IMR-90 (cell line): ENCODE measurements around the gene CREG1. TPM values are rescaled to one million over a fixed set of nuclear protein-coding genes. Genes with fewer than 3 reads are reported as not detected.

Experiments used
- ATAC-seq: fragments of 200-7000 bp; cut with Tn5 transposase; 2 replicates; pipeline ENCODE4 v1.9.1; 2020; ENCODE audit warnings: low read depth, mild to moderate bottlenecking, moderate library complexity
- BruUV-seq: library from RNA; stranded (reverse); fragments of 400-500 nt; replicated peaks from 2 replicates; lab custom pipeline; 2021; lab: Mats Ljungman, UMichigan
- CTCF ChIA-PET: fragments of 300-600 bp; formaldehyde crosslinking; extraction: SDS; loops from one replicate; lab custom pipeline; 2021; ENCODE audit warnings: antibody characterized with exemption; lab: Yijun Ruan, JAX
- POLR2A ChIA-PET: fragments of 300-600 bp; sonication (Branson Sonifier 250); formaldehyde crosslinking; loops from one replicate; lab custom pipeline; 2022; ENCODE audit warnings: antibody characterized with exemption; ENCODE audit not compliant: unreplicated experiment; lab: Charles Lee
- DNase-seq: peaks from one replicate; pipeline ENCODE4 v3.0.0; 2013
- H2AFZ ChIP-seq: replicated peaks from 2 replicates; pipeline ENCODE3; 2013; ENCODE audit warnings: low read length, mild to moderate bottlenecking; ENCODE audit not compliant: poor library complexity
- H2AK5ac ChIP-seq: 2 replicates; pipeline ENCODE4 v1.6.1; 2013; ENCODE audit warnings: low read depth, low read length, inconsistent platforms
- H2AK9ac ChIP-seq: replicated peaks from 2 replicates; pipeline ENCODE3; 2013; ENCODE audit warnings: mild to moderate bottlenecking, low read depth, low read length, moderate library complexity; ENCODE audit not compliant: poor library complexity
- H2BK120ac ChIP-seq: 2 replicates; pipeline ENCODE4 v1.6.1; 2013; ENCODE audit warnings: low read depth, low read length, inconsistent platforms
- H2BK15ac ChIP-seq: 3 replicates; pipeline ENCODE4 v1.6.1; 2013; ENCODE audit warnings: low read depth, low read length, inconsistent platforms
- H2BK20ac ChIP-seq: 2 replicates; pipeline ENCODE4 v1.6.1; 2013; ENCODE audit warnings: low read depth, mild to moderate bottlenecking, inconsistent platforms, low read length, moderate library complexity
- H2BK5ac ChIP-seq: 2 replicates; pipeline ENCODE4 v1.6.1; 2013; ENCODE audit warnings: mild to moderate bottlenecking, low read depth, low read length, inconsistent platforms; ENCODE audit not compliant: poor library complexity, severe bottlenecking
- H3K14ac ChIP-seq: replicated peaks from 2 replicates; pipeline ENCODE4 v1.6.1; 2013; ENCODE audit warnings: low read depth, low read length, inconsistent platforms
- H3K18ac ChIP-seq: 2 replicates; pipeline ENCODE4 v1.6.1; 2013; ENCODE audit warnings: low read depth, low read length, control low read depth
- H3K23ac ChIP-seq: 2 replicates; pipeline ENCODE4 v1.6.1; 2013; ENCODE audit warnings: low read depth, low read length, inconsistent platforms
- H3K27ac ChIP-seq: 2 replicates; pipeline ENCODE4 v1.5.1; 2013; ENCODE audit warnings: mild to moderate bottlenecking, control low read depth, low read length; ENCODE audit not compliant: insufficient read depth
- H3K27me3 ChIP-seq: 2 replicates; pipeline ENCODE4 v1.6.1; 2013; ENCODE audit warnings: low read length; ENCODE audit not compliant: control insufficient read depth, insufficient read depth
- H3K36me3 ChIP-seq: 2 replicates; pipeline ENCODE4 v1.6.1; 2013; ENCODE audit warnings: low read length, mixed read lengths; ENCODE audit not compliant: control insufficient read depth, insufficient read depth
- H3K4ac ChIP-seq: 2 replicates; pipeline ENCODE4 v1.6.1; 2013; ENCODE audit warnings: low read depth, low read length, inconsistent platforms
- H3K4me1 ChIP-seq: 2 replicates; pipeline ENCODE4 v1.6.1; 2013; ENCODE audit warnings: low read length, mixed read lengths; ENCODE audit not compliant: control insufficient read depth, insufficient read depth
- H3K4me2 ChIP-seq: 2 replicates; pipeline ENCODE4 v1.6.1; 2013; ENCODE audit warnings: low read depth, mild to moderate bottlenecking, control low read depth, low read length, moderate library complexity
- H3K4me3 ChIP-seq: 2 replicates; pipeline ENCODE4 v1.5.1; 2013; ENCODE audit warnings: low read depth, mild to moderate bottlenecking, control low read depth, low read length, moderate library complexity; ENCODE audit not compliant: insufficient read depth
- H3K56ac ChIP-seq: 2 replicates; pipeline ENCODE4 v1.6.1; 2013; ENCODE audit warnings: low read length, inconsistent platforms; ENCODE audit not compliant: insufficient read depth; ENCODE audit errors: extremely low read depth
- H3K79me1 ChIP-seq, 2 experiments: 2 replicates each; pipeline ENCODE4 v1.6.1; 2013; ENCODE audit warnings: low read length in 2 of 2, inconsistent platforms in 1 of 2, low read depth in 1 of 2
- H3K9ac ChIP-seq: 2 replicates; pipeline ENCODE4 v1.6.1; 2013; ENCODE audit warnings: low read depth, low read length, control low read depth
- H3K9me1 ChIP-seq: 2 replicates; pipeline ENCODE4 v1.6.1; 2013; ENCODE audit warnings: low read length, inconsistent platforms; ENCODE audit not compliant: insufficient read depth
- H3K9me3 ChIP-seq: 2 replicates; pipeline ENCODE4 v1.6.1; 2013; ENCODE audit warnings: low read length; ENCODE audit not compliant: control insufficient read depth, insufficient read depth
- H4K20me1 ChIP-seq: 2 replicates; pipeline ENCODE4 v1.6.1; 2013; ENCODE audit warnings: low read length, inconsistent platforms; ENCODE audit not compliant: insufficient read depth
- H4K5ac ChIP-seq: 2 replicates; pipeline ENCODE4 v1.6.1; 2013; ENCODE audit warnings: mild to moderate bottlenecking, low read depth, low read length, control low read depth
- H4K8ac ChIP-seq, 2 experiments: 2 replicates each; pipeline ENCODE4 v1.6.1; 2013; ENCODE audit warnings: low read depth in 2 of 2, low read length in 2 of 2, control low read depth in 1 of 2, inconsistent platforms in 1 of 2
- H4K91ac ChIP-seq: 2 replicates; pipeline ENCODE4 v1.6.1; 2013; ENCODE audit warnings: low read depth, low read length, inconsistent platforms; ENCODE audit not compliant: insufficient read depth
- BHLHE40 ChIP-seq: fragments of 150-350 bp; IDR thresholded peaks from 2 replicates; pipeline ENCODE4 v1.6.1; 2016; ENCODE audit warnings: mild to moderate bottlenecking, low read depth, low read length
- MAZ ChIP-seq: IDR thresholded peaks from 2 replicates; pipeline ENCODE4 v1.6.1; 2012; ENCODE audit warnings: low read depth, mild to moderate bottlenecking, low read length, improper control_type of control experiment, moderate library complexity, borderline replicate concordance
- MXI1 ChIP-seq: IDR thresholded peaks from 2 replicates; pipeline ENCODE4 v1.6.1; 2012; ENCODE audit warnings: low read depth, mild to moderate bottlenecking, low read length, moderate library complexity, borderline replicate concordance
- WGBS, 2 experiments: methylation state at CpG; one replicate each; pipeline versions ENCODE4 v1.1.5 to v1.1.7; 2013; ENCODE audit warnings: missing lambda C conversion rate in 2 of 2; ENCODE audit not compliant: insufficient read length in 1 of 2; ENCODE audit errors: extremely low coverage in 2 of 2; 5-methylcytosine and 5-hydroxymethylcytosine counted together
- dilution Hi-C: fragments of 300-500 bp; cut with HindIII; formaldehyde crosslinking; loops from one replicate; pipeline ENCODE4 v1.14.3; 2018; ENCODE audit warnings: low sequenced_read_pairs; ENCODE audit not compliant: unreplicated experiment
- in situ Hi-C: fragments of 300-500 bp; cut with MboI; formaldehyde crosslinking; loops from 3 replicates; pipeline ENCODE4 v1.14.3; 2019; ENCODE audit warnings: low sequenced_read_pairs, inconsistent platforms, mixed read lengths
- intact Hi-C: fragments of 100-400 bp; cut with micrococcal nuclease; formaldehyde crosslinking; loops from 2 replicates; pipeline ENCODE4 v1.10.0; 2022
- polyA plus RNA-seq, 3 experiments: library from polyadenylated mRNA; depleted of rRNA; stranded (reverse); fragments of >200 nt; gene quantifications; 2 replicates each; pipeline ENCODE4 v1.2.3, GENCODE V29; 2012; ENCODE audit warnings: low replicate concordance in 1 of 3
- total RNA-seq: library from RNA; depleted of rRNA; stranded (reverse); fragments of >200 nt; gene quantifications from 2 replicates; pipeline ENCODE4 v1.2.3, GENCODE V29; 2012

CREG1 gene
- total and polyA plus RNA-seq, 2 of the 4 experiments (the other 2 are of a cell fraction), result 2.9 to 6.4 TPM

GRCh38 chr1:167502192-167502551, 51.4 kb downstream of the CREG1 start:
- Histone ChIP-seq H2BK20ac (no peak overlapping the region), H3K27me3 (peaks cover 29% of the 10 kb centered on the region), H3K4me1 (no peaks in the 10 kb centered on the region), H3K79me1 (no peaks in the 10 kb centered on the region), H2BK15ac (no peak overlapping the region), H4K8ac (no peak overlapping the region), H3K18ac (no peak overlapping the region), H2AFZ (no peak overlapping the region), H3K4me2 (no peak overlapping the region), H3K9ac (no peak overlapping the region), H4K20me1 (no peaks in the 10 kb centered on the region), H4K91ac (no peak overlapping the region), H2BK120ac (no peak overlapping the region), H3K56ac (no peak overlapping the region), H3K4me3 (no peak overlapping the region), H2BK5ac (no peak overlapping the region), H2AK9ac (no peak overlapping the region), H3K23ac (no peak overlapping the region), H3K9me3 (no peaks in the 10 kb centered on the region), H3K9me1 (no peaks in the 10 kb centered on the region), H3K27ac (no peak overlapping the region), H3K14ac (no peak overlapping the region), H3K36me3 (no peaks in the 10 kb centered on the region), H3K4ac (no peak overlapping the region), H2AK5ac (no peak overlapping the region), H4K5ac (no peak overlapping the region)
- ChIA-PET CTCF (no interaction called here), POLR2A (no interaction called here)
- no TSS peak for BruUV-seq
- no CpG with 5 or more reads among the region's 5 CpGs for WGBS, 2 experiments
- no peak for TF ChIP-seq MAZ
- TF ChIP-seq BHLHE40, result no peak
- no peak for TF ChIP-seq MXI1
- no peak for ATAC-seq
- dilution Hi-C loops, result no loop called here
- DNase-seq, result no peak
- intact Hi-C loops, result no loop called here
- in situ Hi-C loops, result no loop called here
